IMR-90 (cell line): Measurements from ENCODE around the gene PPFIA2. TPM values are rescaled to one million over a fixed set of nuclear protein-coding genes. Genes with fewer than 3 reads are reported as not detected.
A peak's percentile ranks its signal among the peaks of the same experiment; 100 is the strongest.

Source experiments
- ATAC-seq: fragments of 200-7000 bp; cut with Tn5 transposase; 2 replicates; pipeline ENCODE4 v1.9.1; 2020; ENCODE audit warnings: low read depth, mild to moderate bottlenecking, moderate library complexity
- BruUV-seq: library from RNA; stranded (reverse); fragments of 400-500 nt; replicated peaks from 2 replicates; lab custom pipeline; 2021; lab: Mats Ljungman, UMichigan
- CTCF ChIA-PET: fragments of 300-600 bp; formaldehyde crosslinking; extraction: SDS; loops from one replicate; lab custom pipeline; 2021; ENCODE audit warnings: antibody characterized with exemption; lab: Yijun Ruan, JAX
- POLR2A ChIA-PET: fragments of 300-600 bp; sonication (Branson Sonifier 250); formaldehyde crosslinking; loops from one replicate; lab custom pipeline; 2022; ENCODE audit warnings: antibody characterized with exemption; ENCODE audit not compliant: unreplicated experiment; lab: Charles Lee
- DNase-seq: peaks from one replicate; pipeline ENCODE4 v3.0.0; 2013
- H2AFZ ChIP-seq: replicated peaks from 2 replicates; pipeline ENCODE3; 2013; ENCODE audit warnings: low read length, mild to moderate bottlenecking; ENCODE audit not compliant: poor library complexity
- H2AK5ac ChIP-seq: 2 replicates; pipeline ENCODE4 v1.6.1; 2013; ENCODE audit warnings: low read depth, low read length, inconsistent platforms
- H2AK9ac ChIP-seq: replicated peaks from 2 replicates; pipeline ENCODE3; 2013; ENCODE audit warnings: mild to moderate bottlenecking, low read depth, low read length, moderate library complexity; ENCODE audit not compliant: poor library complexity
- H2BK120ac ChIP-seq: 2 replicates; pipeline ENCODE4 v1.6.1; 2013; ENCODE audit warnings: low read depth, low read length, inconsistent platforms
- H2BK15ac ChIP-seq: 3 replicates; pipeline ENCODE4 v1.6.1; 2013; ENCODE audit warnings: low read depth, low read length, inconsistent platforms
- H2BK20ac ChIP-seq: 2 replicates; pipeline ENCODE4 v1.6.1; 2013; ENCODE audit warnings: low read depth, mild to moderate bottlenecking, inconsistent platforms, low read length, moderate library complexity
- H2BK5ac ChIP-seq: 2 replicates; pipeline ENCODE4 v1.6.1; 2013; ENCODE audit warnings: mild to moderate bottlenecking, low read depth, low read length, inconsistent platforms; ENCODE audit not compliant: poor library complexity, severe bottlenecking
- H3K14ac ChIP-seq: replicated peaks from 2 replicates; pipeline ENCODE4 v1.6.1; 2013; ENCODE audit warnings: low read depth, low read length, inconsistent platforms
- H3K18ac ChIP-seq: 2 replicates; pipeline ENCODE4 v1.6.1; 2013; ENCODE audit warnings: low read depth, low read length, control low read depth
- H3K23ac ChIP-seq: 2 replicates; pipeline ENCODE4 v1.6.1; 2013; ENCODE audit warnings: low read depth, low read length, inconsistent platforms
- H3K27ac ChIP-seq: 2 replicates; pipeline ENCODE4 v1.5.1; 2013; ENCODE audit warnings: mild to moderate bottlenecking, control low read depth, low read length; ENCODE audit not compliant: insufficient read depth
- H3K27me3 ChIP-seq: 2 replicates; pipeline ENCODE4 v1.6.1; 2013; ENCODE audit warnings: low read length; ENCODE audit not compliant: control insufficient read depth, insufficient read depth
- H3K36me3 ChIP-seq: 2 replicates; pipeline ENCODE4 v1.6.1; 2013; ENCODE audit warnings: low read length, mixed read lengths; ENCODE audit not compliant: control insufficient read depth, insufficient read depth
- H3K4ac ChIP-seq: 2 replicates; pipeline ENCODE4 v1.6.1; 2013; ENCODE audit warnings: low read depth, low read length, inconsistent platforms
- H3K4me1 ChIP-seq: 2 replicates; pipeline ENCODE4 v1.6.1; 2013; ENCODE audit warnings: low read length, mixed read lengths; ENCODE audit not compliant: control insufficient read depth, insufficient read depth
- H3K4me2 ChIP-seq: 2 replicates; pipeline ENCODE4 v1.6.1; 2013; ENCODE audit warnings: low read depth, mild to moderate bottlenecking, control low read depth, low read length, moderate library complexity
- H3K4me3 ChIP-seq: 2 replicates; pipeline ENCODE4 v1.5.1; 2013; ENCODE audit warnings: low read depth, mild to moderate bottlenecking, control low read depth, low read length, moderate library complexity; ENCODE audit not compliant: insufficient read depth
- H3K56ac ChIP-seq: 2 replicates; pipeline ENCODE4 v1.6.1; 2013; ENCODE audit warnings: low read length, inconsistent platforms; ENCODE audit not compliant: insufficient read depth; ENCODE audit errors: extremely low read depth
- H3K79me1 ChIP-seq, 2 experiments: 2 replicates each; pipeline ENCODE4 v1.6.1; 2013; ENCODE audit warnings: low read length in 2 of 2, inconsistent platforms in 1 of 2, low read depth in 1 of 2
- H3K9ac ChIP-seq: 2 replicates; pipeline ENCODE4 v1.6.1; 2013; ENCODE audit warnings: low read depth, low read length, control low read depth
- H3K9me1 ChIP-seq: 2 replicates; pipeline ENCODE4 v1.6.1; 2013; ENCODE audit warnings: low read length, inconsistent platforms; ENCODE audit not compliant: insufficient read depth
- H3K9me3 ChIP-seq: 2 replicates; pipeline ENCODE4 v1.6.1; 2013; ENCODE audit warnings: low read length; ENCODE audit not compliant: control insufficient read depth, insufficient read depth
- H4K20me1 ChIP-seq: 2 replicates; pipeline ENCODE4 v1.6.1; 2013; ENCODE audit warnings: low read length, inconsistent platforms; ENCODE audit not compliant: insufficient read depth
- H4K5ac ChIP-seq: 2 replicates; pipeline ENCODE4 v1.6.1; 2013; ENCODE audit warnings: mild to moderate bottlenecking, low read depth, low read length, control low read depth
- H4K8ac ChIP-seq, 2 experiments: 2 replicates each; pipeline ENCODE4 v1.6.1; 2013; ENCODE audit warnings: low read depth in 2 of 2, low read length in 2 of 2, control low read depth in 1 of 2, inconsistent platforms in 1 of 2
- H4K91ac ChIP-seq: 2 replicates; pipeline ENCODE4 v1.6.1; 2013; ENCODE audit warnings: low read depth, low read length, inconsistent platforms; ENCODE audit not compliant: insufficient read depth
- BHLHE40 ChIP-seq: fragments of 150-350 bp; IDR thresholded peaks from 2 replicates; pipeline ENCODE4 v1.6.1; 2016; ENCODE audit warnings: mild to moderate bottlenecking, low read depth, low read length
- CEBPB ChIP-seq: IDR thresholded peaks from 2 replicates; pipeline ENCODE4 v1.6.1; 2012; ENCODE audit warnings: low read depth, low read length, improper control_type of control experiment
- CHD1 ChIP-seq: IDR thresholded peaks from 2 replicates; pipeline ENCODE4 v1.6.1; 2012; ENCODE audit warnings: low read depth, low read length, improper control_type of control experiment
- CTCF ChIP-seq: conservative IDR thresholded peaks from 2 replicates; pipeline ENCODE4 v1.5.1; 2012; ENCODE audit warnings: mild to moderate bottlenecking, low read depth, low read length, improper control_type of control experiment
- ELK1 ChIP-seq: fragments of 150-350 bp; IDR thresholded peaks from 2 replicates; pipeline ENCODE4 v1.6.1; 2016; ENCODE audit warnings: low read depth, mild to moderate bottlenecking, low read length, moderate library complexity, borderline replicate concordance
- FOS ChIP-seq: fragments of 150-350 bp; IDR thresholded peaks from 2 replicates; pipeline ENCODE4 v1.6.1; 2016; ENCODE audit warnings: low read depth, low read length
- MAZ ChIP-seq: IDR thresholded peaks from 2 replicates; pipeline ENCODE4 v1.6.1; 2012; ENCODE audit warnings: low read depth, mild to moderate bottlenecking, low read length, improper control_type of control experiment, moderate library complexity, borderline replicate concordance
- MXI1 ChIP-seq: IDR thresholded peaks from 2 replicates; pipeline ENCODE4 v1.6.1; 2012; ENCODE audit warnings: low read depth, mild to moderate bottlenecking, low read length, moderate library complexity, borderline replicate concordance
- POLR2A ChIP-seq: IDR thresholded peaks from 2 replicates; pipeline ENCODE4 v1.6.1; 2012; ENCODE audit warnings: mild to moderate bottlenecking, low read depth, low read length
- RAD21 ChIP-seq: IDR thresholded peaks from 2 replicates; pipeline ENCODE4 v1.6.1; 2012; ENCODE audit warnings: low read length, improper control_type of control experiment
- RCOR1 ChIP-seq: IDR thresholded peaks from 2 replicates; pipeline ENCODE4 v1.6.1; 2012; ENCODE audit warnings: mild to moderate bottlenecking, low read length, improper control_type of control experiment; ENCODE audit not compliant: insufficient replicate concordance
- RFX5 ChIP-seq: IDR thresholded peaks from 2 replicates; pipeline ENCODE4 v1.8.0; 2012; ENCODE audit warnings: low read depth, mild to moderate bottlenecking, low read length, moderate library complexity
- SMC3 ChIP-seq: fragments of 150-350 bp; IDR thresholded peaks from 2 replicates; pipeline ENCODE4 v1.6.1; 2016; ENCODE audit warnings: low read depth, mild to moderate bottlenecking, antibody characterized with exemption, low read length, moderate library complexity
- WGBS, 2 experiments: methylation state at CpG; one replicate each; pipeline versions ENCODE4 v1.1.5 to v1.1.7; 2013; ENCODE audit warnings: missing lambda C conversion rate in 2 of 2; ENCODE audit not compliant: insufficient read length in 1 of 2; ENCODE audit errors: extremely low coverage in 2 of 2; 5-methylcytosine and 5-hydroxymethylcytosine counted together
- dilution Hi-C: fragments of 300-500 bp; cut with HindIII; formaldehyde crosslinking; loops from one replicate; pipeline ENCODE4 v1.14.3; 2018; ENCODE audit warnings: low sequenced_read_pairs; ENCODE audit not compliant: unreplicated experiment
- in situ Hi-C: fragments of 300-500 bp; cut with MboI; formaldehyde crosslinking; loops from 3 replicates; pipeline ENCODE4 v1.14.3; 2019; ENCODE audit warnings: low sequenced_read_pairs, inconsistent platforms, mixed read lengths
- intact Hi-C: fragments of 100-400 bp; cut with micrococcal nuclease; formaldehyde crosslinking; loops from 2 replicates; pipeline ENCODE4 v1.10.0; 2022
- polyA plus RNA-seq, 3 experiments: library from polyadenylated mRNA; depleted of rRNA; stranded (reverse); fragments of >200 nt; gene quantifications; 2 replicates each; pipeline ENCODE4 v1.2.3, GENCODE V29; 2012; ENCODE audit warnings: low replicate concordance in 1 of 3
- total RNA-seq: library from RNA; depleted of rRNA; stranded (reverse); fragments of >200 nt; gene quantifications from 2 replicates; pipeline ENCODE4 v1.2.3, GENCODE V29; 2012
- TF ChIP-seq, protein P1 (sequence below): fragments of 150-350 bp; IDR thresholded peaks from 2 replicates; pipeline ENCODE4 v1.6.1; 2017; ENCODE audit warnings: mild to moderate bottlenecking, antibody characterized with exemption, low read length, low read depth

Gene PPFIA2
- total and polyA plus RNA-seq, 2 of the 4 experiments (the other 2 are of a cell fraction), result 0.29 to 1.3 TPM

GRCh38 chr12:81757731-81758365 is 1.3 kb downstream of the PPFIA2 start:
- POLR2A ChIA-PET, result no interaction called here
- no peak overlapping the region for H3K18ac ChIP-seq
- CTCF ChIA-PET, result no interaction called here

More at GRCh38 chr12:81757731-81758365, 1.3 kb downstream of the PPFIA2 start:
- H3K9ac ChIP-seq, result no peak overlapping the region
- no peak overlapping the region for H3K4me3 ChIP-seq
- H4K5ac ChIP-seq, result no peak overlapping the region
- no peak overlapping the region for H3K27ac ChIP-seq
- in situ Hi-C loops (no loop called here), dilution Hi-C loops (no loop called here), intact Hi-C loops (no loop called here)
- H2AK9ac ChIP-seq, result no peak overlapping the region
- no peak overlapping the region for H3K56ac ChIP-seq
- H3K9me3 ChIP-seq, result no peaks in the 10 kb centered on the region
- no peak overlapping the region for H2AK5ac ChIP-seq
- no peak overlapping the region for H2BK20ac ChIP-seq
- DNase-seq (no peak), ATAC-seq (no peak)
- H4K20me1 ChIP-seq, result no peaks in the 10 kb centered on the region
- TF ChIP-seq BHLHE40, result no peak
- no peak for TF ChIP-seq RCOR1
- TF ChIP-seq, protein P1, sequence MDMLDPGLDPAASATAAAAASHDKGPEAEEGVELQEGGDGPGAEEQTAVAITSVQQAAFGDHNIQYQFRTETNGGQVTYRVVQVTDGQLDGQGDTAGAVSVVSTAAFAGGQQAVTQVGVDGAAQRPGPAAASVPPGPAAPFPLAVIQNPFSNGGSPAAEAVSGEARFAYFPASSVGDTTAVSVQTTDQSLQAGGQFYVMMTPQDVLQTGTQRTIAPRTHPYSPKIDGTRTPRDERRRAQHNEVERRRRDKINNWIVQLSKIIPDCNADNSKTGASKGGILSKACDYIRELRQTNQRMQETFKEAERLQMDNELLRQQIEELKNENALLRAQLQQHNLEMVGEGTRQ, result no peak
- no peak for TF ChIP-seq RAD21
- TF ChIP-seq MAZ, result no peak
- no peak for TF ChIP-seq CEBPB
- TF ChIP-seq CTCF, result no peak
- TF ChIP-seq MXI1, result no peak
- no peak for TF ChIP-seq CHD1
- no peak for TF ChIP-seq SMC3
- no peak for TF ChIP-seq RFX5
- TF ChIP-seq FOS, result no peak
- no peak for TF ChIP-seq ELK1
- TF ChIP-seq POLR2A, result no peak
- no CpG with 5 or more reads among the region's 7 CpGs for WGBS, 2 experiments
- H2BK120ac ChIP-seq, result no peak overlapping the region
- no TSS peak for BruUV-seq
- H3K23ac ChIP-seq, result no peak overlapping the region
- peaks cover 1% of the 10 kb centered on the region; the same call in 1 of the 2 replicates for H3K27me3 ChIP-seq
- H4K8ac ChIP-seq, result no peak overlapping the region
- no peak overlapping the region for H2AFZ ChIP-seq
- no peaks in the 10 kb centered on the region for H3K9me1 ChIP-seq
- H3K79me1 ChIP-seq, result no peaks in the 10 kb centered on the region
- H2BK5ac ChIP-seq, result no peak overlapping the region
- no peak overlapping the region for H4K91ac ChIP-seq
- H3K36me3 ChIP-seq, result no peaks in the 10 kb centered on the region
- H3K14ac ChIP-seq, result no peak overlapping the region
- H3K4me2 ChIP-seq, result peak overlapping the region; percentile 87; the same call in 1 of the 2 replicates
- H2BK15ac ChIP-seq, result no peak overlapping the region
- no peak overlapping the region for H3K4ac ChIP-seq
- H3K4me1 ChIP-seq, result no peaks in the 10 kb centered on the region
